ENCODE data around the gene SORCS3. TPM values are rescaled to one million over a fixed set of nuclear protein-coding genes. Genes with fewer than 3 reads are reported as not detected.

Gene SORCS3
- total RNA-seq, 1 experiment from 2014 or later = not detected

DNA sequence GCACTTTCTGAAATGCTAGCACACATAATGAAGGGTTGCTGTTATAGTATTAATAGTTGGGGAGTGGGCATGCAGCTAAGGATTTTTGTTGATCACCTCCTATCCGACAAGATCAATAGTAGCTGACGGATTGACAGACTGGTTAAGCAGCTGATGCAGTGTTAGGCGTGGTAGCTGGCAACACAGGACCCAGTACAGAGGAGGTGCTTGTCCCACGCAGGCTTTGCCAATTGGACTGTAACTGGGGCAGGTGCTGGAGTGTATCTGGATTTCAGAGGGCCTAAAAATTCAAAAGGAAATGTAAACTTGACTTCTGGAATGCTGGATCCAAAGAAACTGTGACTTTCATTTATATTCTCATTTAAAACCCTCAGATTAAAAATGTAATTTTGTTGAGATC is 340.9 kb downstream of the SORCS3 start:
- Histone ChIP-seq H3K4me3 (no peak overlapping the region), H2AFZ (no peak overlapping the region), H3K36me3 (ENCODE audit: low read depth) (no peaks in the 10 kb centered on the region), H4K20me1 (ENCODE audit: insufficient read depth) (no peaks in the 10 kb centered on the region), H3K27ac (no peak overlapping the region), H3K27me3 (ENCODE audit: insufficient read depth, low read depth) (no peaks in the 10 kb centered on the region), H3K4me2 (no peak overlapping the region), H3F3A (ENCODE audit: insufficient read depth, low read depth) (no peaks in the 10 kb centered on the region), H3K9me2 (ENCODE audit: insufficient read depth) (no peaks in the 10 kb centered on the region), H3K79me2 (ENCODE audit: low read depth) (no peaks in the 10 kb centered on the region), H3K9me3 (ENCODE audit: insufficient read depth, low read depth) (no peaks in the 10 kb centered on the region), H3K4me1 (replicated peaks; ENCODE audit: insufficient read depth) (no peaks in the 10 kb centered on the region)
- BruUV-seq (replicated peaks) = no TSS peak
- ChIA-PET CTCF (no interaction called here), POLR2A (ENCODE audit: unreplicated experiment) (no interaction called here)
- intact Hi-C loops (cut with micrococcal nuclease; ENCODE audit: unreplicated experiment) = no loop called here
- TF ChIP-seq, protein P1, sequence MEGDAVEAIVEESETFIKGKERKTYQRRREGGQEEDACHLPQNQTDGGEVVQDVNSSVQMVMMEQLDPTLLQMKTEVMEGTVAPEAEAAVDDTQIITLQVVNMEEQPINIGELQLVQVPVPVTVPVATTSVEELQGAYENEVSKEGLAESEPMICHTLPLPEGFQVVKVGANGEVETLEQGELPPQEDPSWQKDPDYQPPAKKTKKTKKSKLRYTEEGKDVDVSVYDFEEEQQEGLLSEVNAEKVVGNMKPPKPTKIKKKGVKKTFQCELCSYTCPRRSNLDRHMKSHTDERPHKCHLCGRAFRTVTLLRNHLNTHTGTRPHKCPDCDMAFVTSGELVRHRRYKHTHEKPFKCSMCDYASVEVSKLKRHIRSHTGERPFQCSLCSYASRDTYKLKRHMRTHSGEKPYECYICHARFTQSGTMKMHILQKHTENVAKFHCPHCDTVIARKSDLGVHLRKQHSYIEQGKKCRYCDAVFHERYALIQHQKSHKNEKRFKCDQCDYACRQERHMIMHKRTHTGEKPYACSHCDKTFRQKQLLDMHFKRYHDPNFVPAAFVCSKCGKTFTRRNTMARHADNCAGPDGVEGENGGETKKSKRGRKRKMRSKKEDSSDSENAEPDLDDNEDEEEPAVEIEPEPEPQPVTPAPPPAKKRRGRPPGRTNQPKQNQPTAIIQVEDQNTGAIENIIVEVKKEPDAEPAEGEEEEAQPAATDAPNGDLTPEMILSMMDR (conservative IDR thresholded peaks at IDR 0.05) = no peak
- TF ChIP-seq EZH2 (IDR thresholded peaks at IDR 0.05; ENCODE audit: low read depth) = no peak
- no peak for DNase-seq

DNA sequence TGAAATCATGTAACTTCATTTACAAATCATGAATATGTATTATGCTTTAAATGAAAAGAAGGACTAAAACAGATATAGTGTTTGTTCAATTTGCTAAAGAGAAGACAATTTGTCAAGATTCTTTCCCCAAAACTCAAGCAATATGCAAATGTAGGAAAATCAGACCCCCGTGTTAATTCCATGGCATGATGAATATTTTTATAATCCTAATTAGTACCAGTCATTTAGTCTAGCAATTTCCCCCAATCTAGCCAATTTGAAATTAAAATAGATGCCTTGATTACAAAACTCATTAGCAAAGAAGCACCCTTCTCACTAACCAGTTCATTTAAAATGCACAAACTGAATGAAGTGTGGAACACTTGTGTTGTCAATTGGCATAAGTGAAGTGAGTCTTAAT is 347.6 kb downstream of the SORCS3 start:
- H3K79me2 ChIP-seq (ENCODE audit: low read depth) = no peaks in the 10 kb centered on the region
- no peaks in the 10 kb centered on the region for H3K27me3 ChIP-seq (ENCODE audit: insufficient read depth, low read depth)
- no peak overlapping the region for H3K4me2 ChIP-seq
- intact Hi-C loops (cut with micrococcal nuclease; ENCODE audit: unreplicated experiment) = no loop called here
- no peak overlapping the region for H3K4me3 ChIP-seq
- H3K27ac ChIP-seq = no peak overlapping the region
- no peaks in the 10 kb centered on the region for H3F3A ChIP-seq (ENCODE audit: insufficient read depth, low read depth)
- ChIA-PET CTCF (no interaction called here), POLR2A (ENCODE audit: unreplicated experiment) (no interaction called here)
- H3K36me3 ChIP-seq (ENCODE audit: low read depth) = no peaks in the 10 kb centered on the region
- H3K9me2 ChIP-seq (ENCODE audit: insufficient read depth) = no peaks in the 10 kb centered on the region
- H3K4me1 ChIP-seq (replicated peaks; ENCODE audit: insufficient read depth) = no peaks in the 10 kb centered on the region
- no peak overlapping the region for H2AFZ ChIP-seq
- DNase-seq = no peak
- TF ChIP-seq, protein P1 (conservative IDR thresholded peaks at IDR 0.05) = no peak
- TF ChIP-seq EZH2 (IDR thresholded peaks at IDR 0.05; ENCODE audit: low read depth) = no peak
- H4K20me1 ChIP-seq (ENCODE audit: insufficient read depth) = no peaks in the 10 kb centered on the region
- BruUV-seq (replicated peaks) = no TSS peak
- H3K9me3 ChIP-seq (ENCODE audit: insufficient read depth, low read depth) = no peaks in the 10 kb centered on the region

DNA sequence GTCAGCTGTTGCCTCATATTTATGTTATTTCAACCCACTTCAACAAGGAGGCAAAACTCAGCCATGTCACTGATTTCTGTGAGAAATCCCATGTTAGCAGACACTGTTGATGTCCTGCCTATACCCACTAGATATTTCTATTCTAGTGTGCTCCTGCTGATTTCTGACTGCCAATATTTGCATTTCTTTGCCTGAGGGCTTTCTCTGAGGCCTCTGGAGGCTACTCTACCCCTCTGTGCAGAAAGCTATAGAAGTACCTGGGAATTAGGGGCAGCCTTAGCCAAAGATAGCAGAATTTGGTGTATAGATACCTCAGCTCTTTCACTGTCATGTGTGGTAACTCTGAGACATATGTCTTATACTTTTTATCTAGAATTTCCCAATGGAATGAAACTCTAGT is 348.8 kb downstream of the SORCS3 start:
- no peak overlapping the region for H3K27ac ChIP-seq
- CTCF ChIA-PET = no interaction called here
- no peak overlapping the region for H2AFZ ChIP-seq
- H3K4me1 ChIP-seq (replicated peaks; ENCODE audit: insufficient read depth) = no peaks in the 10 kb centered on the region
- TF ChIP-seq EZH2 (IDR thresholded peaks at IDR 0.05; ENCODE audit: low read depth) = no peak
- TF ChIP-seq, protein P1 (conservative IDR thresholded peaks at IDR 0.05) = no peak
- no peaks in the 10 kb centered on the region for H3F3A ChIP-seq (ENCODE audit: insufficient read depth, low read depth)
- POLR2A ChIA-PET (ENCODE audit: unreplicated experiment) = no interaction called here
- no peak overlapping the region for H3K4me3 ChIP-seq
- no peaks in the 10 kb centered on the region for H3K9me3 ChIP-seq (ENCODE audit: insufficient read depth, low read depth)
- H3K79me2 ChIP-seq (ENCODE audit: low read depth) = no peaks in the 10 kb centered on the region
- BruUV-seq (replicated peaks) = no TSS peak
- DNase-seq = no peak
- H3K4me2 ChIP-seq = no peak overlapping the region
- H4K20me1 ChIP-seq (ENCODE audit: insufficient read depth) = no peaks in the 10 kb centered on the region
- intact Hi-C loops (cut with micrococcal nuclease; ENCODE audit: unreplicated experiment) = no loop called here
- no peaks in the 10 kb centered on the region for H3K36me3 ChIP-seq (ENCODE audit: low read depth)
- H3K27me3 ChIP-seq (ENCODE audit: insufficient read depth, low read depth) = no peaks in the 10 kb centered on the region
- no peaks in the 10 kb centered on the region for H3K9me2 ChIP-seq (ENCODE audit: insufficient read depth)
